Type B pancreatic cell (in vitro differentiated cells): Measurements from ENCODE around the gene RNF44. TPM values are rescaled to one million over a fixed set of nuclear protein-coding genes. Genes with fewer than 3 reads are reported as not detected.

Source experiments
- DNase-seq: peaks from one replicate; pipeline ENCODE4 v3.0.0; 2021; ENCODE audit warnings: mixed read lengths; ENCODE audit not compliant: unreplicated experiment; ENCODE audit errors: extremely low spot score
- H3K27ac Mint-ChIP-seq: 2 replicates; pipeline ENCODE4 v1.8.0; 2021; ENCODE audit warnings: mild to moderate bottlenecking, mixed read lengths
- H3K27me3 Mint-ChIP-seq: 2 replicates; pipeline ENCODE4 v1.8.0; 2021; ENCODE audit warnings: mixed read lengths
- H3K36me3 Mint-ChIP-seq: 2 replicates; pipeline ENCODE4 v1.8.0; 2021; ENCODE audit warnings: mixed read lengths
- H3K4me1 Mint-ChIP-seq: one replicate; pipeline ENCODE4 v1.8.0; 2021; ENCODE audit warnings: mixed read lengths; ENCODE audit not compliant: unreplicated experiment
- H3K4me3 Mint-ChIP-seq: 2 replicates; pipeline ENCODE4 v1.8.0; 2021; ENCODE audit warnings: mild to moderate bottlenecking, mixed read lengths
- H3K9me3 Mint-ChIP-seq: 2 replicates; pipeline ENCODE4 v1.8.0; 2021; ENCODE audit warnings: mixed read lengths
- CTCF ChIP-seq: fragments of 200-600 bp; sonication (generic); conservative IDR thresholded peaks from 2 replicates; pipeline ENCODE4 v1.5.0; 2021; ENCODE audit warnings: antibody characterized with exemption, mild to moderate bottlenecking
- total RNA-seq: library from RNA; stranded (reverse); gene quantifications from 2 replicates; pipeline ENCODE4 v1.2.1, GENCODE V29; 2021; ENCODE audit warnings: low replicate concordance

Gene RNF44
- total RNA-seq, 1 donor from 2014 or later = 103 TPM

- no peak overlapping the region for H3K4me3 Mint-ChIP-seq
- no peaks in the 10 kb centered on the region for H3K9me3 Mint-ChIP-seq
- peaks cover 15% of the 10 kb centered on the region for H3K27me3 Mint-ChIP-seq
- no peak overlapping the region for H3K27ac Mint-ChIP-seq
- TF ChIP-seq CTCF = no peak
- H3K4me1 Mint-ChIP-seq = no peaks in the 10 kb centered on the region
- no peak for DNase-seq
- no peaks in the 10 kb centered on the region for H3K36me3 Mint-ChIP-seq
Observed at GRCh38 chr5:176570044-176570443, 32.8 kb upstream of the RNF44 start.

GRCh38 chr5:176568657-176569056 is 31.5 kb upstream of the RNF44 start:
- Mint-ChIP-seq H3K36me3 (no peaks in the 10 kb centered on the region), H3K9me3 (no peaks in the 10 kb centered on the region)
- TF ChIP-seq CTCF = no peak

GRCh38 chr5:176565760-176566288 is 28.6 kb upstream of the RNF44 start:
- no peaks in the 10 kb centered on the region for H3K4me1 Mint-ChIP-seq
- no peak overlapping the region for H3K27ac Mint-ChIP-seq
- no peak overlapping the region for H3K4me3 Mint-ChIP-seq
- no peak for DNase-seq
- no peak for TF ChIP-seq CTCF
- peaks cover 9% of the 10 kb centered on the region for H3K27me3 Mint-ChIP-seq
- no peaks in the 10 kb centered on the region for H3K36me3 Mint-ChIP-seq
- no peaks in the 10 kb centered on the region for H3K9me3 Mint-ChIP-seq

More at GRCh38 chr5:176568657-176569056, 31.5 kb upstream of the RNF44 start:
- peaks cover 15% of the 10 kb centered on the region for H3K27me3 Mint-ChIP-seq
- H3K4me3 Mint-ChIP-seq = no peak overlapping the region
- H3K4me1 Mint-ChIP-seq = no peaks in the 10 kb centered on the region
- no peak overlapping the region for H3K27ac Mint-ChIP-seq
- no peak for DNase-seq

GRCh38 chr5:176564002-176564401 is 26.8 kb upstream of the RNF44 start:
- Mint-ChIP-seq H3K4me3 (no peak overlapping the region), H3K9me3 (peaks cover 5% of the 10 kb centered on the region), H3K27ac (no peak overlapping the region), H3K36me3 (no peaks in the 10 kb centered on the region), H3K4me1 (no peaks in the 10 kb centered on the region), H3K27me3 (peaks cover 9% of the 10 kb centered on the region)
- TF ChIP-seq CTCF = no peak
- DNase-seq = no peak

GRCh38 chr5:176562189-176562588 is 25.0 kb upstream of the RNF44 start:
- no peak for DNase-seq
- peaks cover 9% of the 10 kb centered on the region for H3K27me3 Mint-ChIP-seq
- no peak for TF ChIP-seq CTCF
- H3K4me1 Mint-ChIP-seq = no peaks in the 10 kb centered on the region
- peaks cover 7% of the 10 kb centered on the region for H3K9me3 Mint-ChIP-seq
- H3K4me3 Mint-ChIP-seq = no peak overlapping the region
- no peaks in the 10 kb centered on the region for H3K36me3 Mint-ChIP-seq
- peak overlapping the region; percentile 35 for H3K27ac Mint-ChIP-seq

- no peak overlapping the region for H3K4me3 Mint-ChIP-seq
- no peaks in the 10 kb centered on the region for H3K36me3 Mint-ChIP-seq
- peaks cover 9% of the 10 kb centered on the region for H3K27me3 Mint-ChIP-seq
- H3K9me3 Mint-ChIP-seq = peaks cover 7% of the 10 kb centered on the region
- TF ChIP-seq CTCF = no peak
- no peak overlapping the region for H3K27ac Mint-ChIP-seq
- no peak for DNase-seq
- no peaks in the 10 kb centered on the region for H3K4me1 Mint-ChIP-seq
Observed at GRCh38 chr5:176561259-176561658, 24.1 kb upstream of the RNF44 start.
